LNCAP (cell line): ENCODE measurements around the gene RAET1E.

Experiments used
- TF ChIP-seq, protein P1 (sequence below): fragments of 450-650 bp; IDR thresholded peaks from 2 replicates; pipeline ENCODE4 v1.5.1; 2017; ENCODE audit warnings: mild to moderate bottlenecking

Gene RAET1E

GRCh38 chr6:149931501-149931900 lies 33.6 kb upstream of the RAET1E start:
- TF ChIP-seq, protein P1, sequence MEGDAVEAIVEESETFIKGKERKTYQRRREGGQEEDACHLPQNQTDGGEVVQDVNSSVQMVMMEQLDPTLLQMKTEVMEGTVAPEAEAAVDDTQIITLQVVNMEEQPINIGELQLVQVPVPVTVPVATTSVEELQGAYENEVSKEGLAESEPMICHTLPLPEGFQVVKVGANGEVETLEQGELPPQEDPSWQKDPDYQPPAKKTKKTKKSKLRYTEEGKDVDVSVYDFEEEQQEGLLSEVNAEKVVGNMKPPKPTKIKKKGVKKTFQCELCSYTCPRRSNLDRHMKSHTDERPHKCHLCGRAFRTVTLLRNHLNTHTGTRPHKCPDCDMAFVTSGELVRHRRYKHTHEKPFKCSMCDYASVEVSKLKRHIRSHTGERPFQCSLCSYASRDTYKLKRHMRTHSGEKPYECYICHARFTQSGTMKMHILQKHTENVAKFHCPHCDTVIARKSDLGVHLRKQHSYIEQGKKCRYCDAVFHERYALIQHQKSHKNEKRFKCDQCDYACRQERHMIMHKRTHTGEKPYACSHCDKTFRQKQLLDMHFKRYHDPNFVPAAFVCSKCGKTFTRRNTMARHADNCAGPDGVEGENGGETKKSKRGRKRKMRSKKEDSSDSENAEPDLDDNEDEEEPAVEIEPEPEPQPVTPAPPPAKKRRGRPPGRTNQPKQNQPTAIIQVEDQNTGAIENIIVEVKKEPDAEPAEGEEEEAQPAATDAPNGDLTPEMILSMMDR: no peak

- TF ChIP-seq, protein P1: peak; percentile 31; the same call in 1 of the 2 replicates
Observed at GRCh38 chr6:149929422-149929821, 31.5 kb upstream of the RAET1E start.

DNA sequence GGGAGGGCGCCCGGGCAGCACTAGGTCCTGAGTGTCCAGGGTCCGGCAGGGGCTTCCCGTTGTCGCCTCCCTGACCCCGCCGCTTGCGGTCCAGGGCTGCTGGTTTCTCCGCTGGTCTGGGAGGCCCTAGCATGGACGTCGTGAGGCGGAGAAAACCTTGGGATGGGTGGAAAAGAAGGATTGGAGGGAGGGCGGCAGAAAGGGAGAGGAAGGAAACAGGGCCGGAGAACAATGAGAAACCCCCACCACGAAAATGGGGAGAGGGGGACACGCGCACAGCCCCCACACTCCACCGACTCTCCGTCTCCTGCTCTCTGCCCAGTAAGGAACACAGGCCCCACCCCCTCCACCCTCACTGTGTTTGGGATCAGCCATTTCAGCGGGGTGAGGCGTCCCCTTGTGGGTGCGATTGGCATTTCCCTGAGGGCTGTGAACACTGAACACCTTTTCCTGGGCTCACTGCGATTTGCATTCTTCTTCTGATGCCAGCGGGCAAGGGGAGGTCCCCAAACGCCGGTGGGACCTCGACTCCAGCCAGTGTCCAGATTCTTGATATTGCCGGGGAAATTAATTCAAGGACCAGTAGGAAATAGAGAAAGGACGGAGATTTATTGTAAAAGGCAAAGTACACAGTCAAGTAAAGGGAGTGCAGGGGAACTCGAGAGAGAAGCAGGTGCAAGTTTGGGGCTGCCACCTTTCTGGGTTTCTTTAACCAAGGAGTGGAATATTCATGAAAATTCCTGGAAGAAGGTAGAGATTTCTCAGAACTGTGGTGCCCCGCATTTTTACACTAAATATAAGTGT lies 28.3 kb upstream of the RAET1E start:
- TF ChIP-seq, protein P1: peak; percentile 92

DNA sequence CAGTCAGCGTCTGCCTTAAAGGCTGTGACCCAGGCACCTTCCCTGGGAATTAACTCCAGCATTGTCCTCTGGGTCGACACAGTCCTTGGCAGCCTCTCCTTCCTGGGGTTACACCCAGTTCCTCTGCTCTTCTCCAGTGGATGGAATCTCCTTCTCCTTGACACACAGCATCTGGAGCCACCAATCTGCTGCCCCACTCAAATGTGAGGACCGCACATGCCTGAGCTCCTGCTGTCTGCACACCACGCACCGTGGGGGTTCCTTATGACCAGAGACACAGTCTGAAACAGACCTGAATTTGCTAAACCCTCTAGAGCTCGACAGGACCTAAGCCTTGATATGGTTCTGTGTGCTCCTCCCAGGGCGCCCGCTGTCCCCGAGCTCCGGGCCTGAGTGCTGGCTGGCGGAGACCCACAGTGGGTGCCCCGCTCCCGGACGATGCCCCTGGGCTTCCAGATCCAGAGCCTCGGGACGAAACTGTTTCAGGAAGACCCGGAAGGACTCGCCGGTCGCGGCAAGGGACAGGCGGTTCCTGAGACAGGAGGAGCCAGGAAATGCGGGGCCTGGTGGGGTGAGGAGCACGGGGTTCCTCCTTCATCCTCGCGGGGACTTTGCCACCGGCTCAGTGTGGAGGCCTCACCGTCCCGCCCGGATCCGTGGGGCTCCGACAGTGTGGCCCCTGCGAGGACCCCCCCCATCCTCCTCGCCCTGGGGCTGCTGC lies 27.5 kb upstream of the RAET1E start:
- TF ChIP-seq, protein P1: no peak

GRCh38 chr6:149924933-149925252 lies 27.0 kb upstream of the RAET1E start:
- TF ChIP-seq, protein P1: no peak

DNA sequence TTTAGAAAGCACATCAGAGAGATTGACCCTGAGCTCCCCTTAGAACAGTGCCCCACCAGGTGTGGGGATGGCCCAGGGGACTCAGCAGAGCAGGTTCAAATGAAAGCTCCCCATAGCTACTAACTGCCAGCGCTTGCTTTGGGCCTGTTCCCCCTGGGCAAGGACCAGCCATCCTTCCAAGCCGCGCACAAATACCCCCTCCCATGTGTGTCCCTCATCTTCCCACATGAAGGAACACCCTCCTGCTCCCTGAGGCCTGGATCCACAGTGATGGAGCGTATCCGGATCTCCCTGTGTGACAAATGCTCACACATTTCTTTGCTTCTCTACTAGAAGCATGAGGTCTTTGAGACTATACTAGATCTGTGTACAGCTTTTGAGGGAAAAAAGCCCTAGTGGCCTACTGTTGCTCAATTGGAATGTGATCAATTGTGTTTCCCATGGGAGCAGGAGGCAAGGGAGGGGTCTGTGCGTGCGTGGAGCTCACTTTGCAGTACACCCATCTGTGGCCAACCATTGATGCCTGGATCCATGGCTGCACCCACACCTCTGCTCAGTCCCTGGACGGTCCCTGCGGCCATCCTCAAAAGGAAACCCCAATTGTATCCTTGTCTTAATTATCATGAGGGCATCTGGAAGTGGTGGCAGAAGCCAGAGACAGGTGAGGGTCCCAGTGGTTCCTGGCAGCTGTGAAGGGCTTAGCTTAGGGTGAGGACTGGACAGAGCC lies 26.5 kb upstream of the RAET1E start:
- TF ChIP-seq, protein P1: no peak

DNA sequence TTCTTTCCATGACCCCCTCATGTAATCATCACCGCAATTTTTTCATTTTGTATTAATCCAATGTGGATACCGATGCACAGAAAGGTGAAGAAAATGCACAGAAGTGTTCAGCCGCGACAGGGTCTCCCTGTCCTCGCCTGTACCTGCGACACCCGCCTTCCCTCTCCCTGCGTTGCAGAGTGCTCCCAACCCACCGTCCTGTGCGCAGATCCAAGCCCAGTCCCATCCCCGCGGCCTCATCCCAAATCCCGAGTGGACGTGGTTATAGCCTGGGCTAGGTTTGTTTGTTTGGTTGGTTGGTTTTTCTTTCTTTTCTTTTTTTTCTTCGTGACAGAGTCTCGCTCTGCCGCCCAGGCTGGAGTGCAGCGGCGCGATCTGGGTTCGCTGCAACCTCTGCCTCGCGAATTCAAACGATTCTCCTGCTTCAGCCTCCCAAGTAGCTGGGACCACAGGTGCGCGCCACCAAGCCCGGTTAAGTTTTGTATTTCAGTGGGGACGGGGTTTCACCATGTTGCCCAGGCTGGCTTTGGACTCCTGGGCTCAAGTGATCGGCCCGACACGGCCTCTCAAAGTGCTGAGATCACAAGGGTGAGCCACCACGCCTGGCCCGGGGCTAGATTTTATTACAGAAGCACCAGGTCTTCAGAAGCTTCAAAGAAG lies 25.5 kb upstream of the RAET1E start:
- TF ChIP-seq, protein P1: no peak
